Activated T-cell treated with anti-CD3 and anti-CD28 coated beads, Interleukin-2, amount 50 U/mL, for 4 hours (primary cell): Measurements from ENCODE around the gene NAB1. TPM values are rescaled to one million over a fixed set of nuclear protein-coding genes. Genes with fewer than 3 reads are reported as not detected.

Experiments used
- ATAC-seq, 2 donors: fragments of 200-7000 bp; cut with Tn5 transposase; one replicate each; pipeline ENCODE4 v1.10.0; 2021
- DNase-seq: peaks from one replicate; pipeline ENCODE4 v3.0.0-alpha.2; 2020
- H3K27me3 Mint-ChIP-seq: one replicate; pipeline ENCODE4 v1.8.0; 2021; ENCODE audit warnings: low read depth, mixed read lengths
- H3K36me3 Mint-ChIP-seq: one replicate; pipeline ENCODE4 v1.8.0; 2022; ENCODE audit warnings: mixed read lengths; ENCODE audit not compliant: insufficient read depth
- H3K4me1 Mint-ChIP-seq: one replicate; pipeline ENCODE4 v1.8.0; 2021; ENCODE audit warnings: low read depth, mixed read lengths
- H3K4me3 Mint-ChIP-seq: one replicate; pipeline ENCODE4 v1.8.0; 2021; ENCODE audit warnings: mild to moderate bottlenecking, moderate library complexity, mixed read lengths
- H3K9me3 Mint-ChIP-seq: one replicate; pipeline ENCODE4 v1.8.0; 2021; ENCODE audit warnings: mixed read lengths
- total RNA-seq, 3 donors: library from RNA; stranded (reverse); gene quantifications; one replicate each; pipeline ENCODE4 v1.2.1, GENCODE V29; 2021

The NAB1 gene
- total RNA-seq, 3 donors from 2014 or later: 27.0 to 36.4 (median 33.8) TPM

GRCh38 chr2:190674966-190675650 lies 26.2 kb downstream of the NAB1 start:
- ATAC-seq (no peak), DNase-seq (no peak)
- H3K27me3 Mint-ChIP-seq: no peaks in the 10 kb centered on the region
- no peaks in the 10 kb centered on the region for H3K9me3 Mint-ChIP-seq
- H3K4me3 Mint-ChIP-seq: peak overlapping the region; percentile 10
- H3K4me1 Mint-ChIP-seq: peaks cover 65% of the 10 kb centered on the region
- H3K36me3 Mint-ChIP-seq: peaks cover 39% of the 10 kb centered on the region

GRCh38 chr2:190677255-190677654 lies 28.4 kb downstream of the NAB1 start:
- Mint-ChIP-seq H3K4me3 (no peak overlapping the region), H3K36me3 (peaks cover 38% of the 10 kb centered on the region), H3K9me3 (no peaks in the 10 kb centered on the region), H3K27me3 (no peaks in the 10 kb centered on the region), H3K4me1 (peaks cover 71% of the 10 kb centered on the region)
- DNase-seq (no peak), ATAC-seq (no peak)

- ATAC-seq (peak; percentile 95 to 98), DNase-seq (no peak)
- Mint-ChIP-seq H3K4me1 (peaks cover 65% of the 10 kb centered on the region), H3K27me3 (no peaks in the 10 kb centered on the region), H3K4me3 (peak overlapping the region; percentile 32), H3K9me3 (no peaks in the 10 kb centered on the region), H3K36me3 (peaks cover 31% of the 10 kb centered on the region)
These were observed 29.7 kb downstream of the NAB1 start for GRCh38 chr2:190678444-190679162.

GRCh38 chr2:190679391-190679790 lies 30.5 kb downstream of the NAB1 start:
- H3K9me3 Mint-ChIP-seq: no peaks in the 10 kb centered on the region
- DNase-seq: no peak
- ATAC-seq: no peak
- no peak overlapping the region for H3K4me3 Mint-ChIP-seq
- H3K4me1 Mint-ChIP-seq: peaks cover 60% of the 10 kb centered on the region
- H3K36me3 Mint-ChIP-seq: peaks cover 25% of the 10 kb centered on the region
- no peaks in the 10 kb centered on the region for H3K27me3 Mint-ChIP-seq

GRCh38 chr2:190679813-190680591 lies 31.1 kb downstream of the NAB1 start:
- Mint-ChIP-seq H3K9me3 (no peaks in the 10 kb centered on the region), H3K4me3 (peak overlapping the region; percentile 13), H3K27me3 (no peaks in the 10 kb centered on the region), H3K4me1 (peaks cover 54% of the 10 kb centered on the region), H3K36me3 (peaks cover 28% of the 10 kb centered on the region)
- DNase-seq (peak; percentile 54), ATAC-seq (no peak)

- H3K36me3 Mint-ChIP-seq: peaks cover 34% of the 10 kb centered on the region
- H3K9me3 Mint-ChIP-seq: no peaks in the 10 kb centered on the region
- H3K4me1 Mint-ChIP-seq: peaks cover 42% of the 10 kb centered on the region
- DNase-seq (no peak), ATAC-seq (no peak)
- H3K27me3 Mint-ChIP-seq: no peaks in the 10 kb centered on the region
- no peak overlapping the region for H3K4me3 Mint-ChIP-seq
These were observed 33.3 kb downstream of the NAB1 start for GRCh38 chr2:190682168-190682567.

GRCh38 chr2:190683802-190684201 lies 34.9 kb downstream of the NAB1 start:
- Mint-ChIP-seq H3K4me3 (no peak overlapping the region), H3K27me3 (no peaks in the 10 kb centered on the region), H3K4me1 (peaks cover 27% of the 10 kb centered on the region), H3K9me3 (no peaks in the 10 kb centered on the region), H3K36me3 (peaks cover 41% of the 10 kb centered on the region)
- DNase-seq: no peak
- no peak for ATAC-seq

- no peak for DNase-seq
- Mint-ChIP-seq H3K27me3 (no peaks in the 10 kb centered on the region), H3K4me3 (no peak overlapping the region), H3K4me1 (peaks cover 16% of the 10 kb centered on the region), H3K36me3 (peaks cover 42% of the 10 kb centered on the region), H3K9me3 (no peaks in the 10 kb centered on the region)
- no peak for ATAC-seq
These were observed 36.0 kb downstream of the NAB1 start for GRCh38 chr2:190684931-190685330.

- H3K4me1 Mint-ChIP-seq: peaks cover 12% of the 10 kb centered on the region
These were observed 36.5 kb downstream of the NAB1 start for GRCh38 chr2:190685333-190685732.

GRCh38 chr2:190693533-190694232 lies 44.8 kb downstream of the NAB1 start:
- H3K36me3 Mint-ChIP-seq: peaks cover 23% of the 10 kb centered on the region
- no peak for ATAC-seq
- H3K9me3 Mint-ChIP-seq: no peaks in the 10 kb centered on the region
- peaks cover 22% of the 10 kb centered on the region for H3K4me1 Mint-ChIP-seq
- no peaks in the 10 kb centered on the region for H3K27me3 Mint-ChIP-seq
- DNase-seq: no peak
- no peak overlapping the region for H3K4me3 Mint-ChIP-seq

More at GRCh38 chr2:190685333-190685732, 36.5 kb downstream of the NAB1 start:
- Mint-ChIP-seq H3K36me3 (peaks cover 42% of the 10 kb centered on the region), H3K9me3 (no peaks in the 10 kb centered on the region), H3K4me3 (no peak overlapping the region), H3K27me3 (no peaks in the 10 kb centered on the region)
- no peak for ATAC-seq
- DNase-seq: no peak

GRCh38 chr2:190694479-190694878 lies 45.6 kb downstream of the NAB1 start:
- ATAC-seq: no peak
- H3K4me3 Mint-ChIP-seq: no peak overlapping the region
- no peak for DNase-seq
- H3K9me3 Mint-ChIP-seq: no peaks in the 10 kb centered on the region
- H3K27me3 Mint-ChIP-seq: no peaks in the 10 kb centered on the region
- H3K36me3 Mint-ChIP-seq: peaks cover 21% of the 10 kb centered on the region
- H3K4me1 Mint-ChIP-seq: peaks cover 22% of the 10 kb centered on the region

GRCh38 chr2:190695739-190696138 lies 46.9 kb downstream of the NAB1 start:
- H3K27me3 Mint-ChIP-seq: no peaks in the 10 kb centered on the region
- DNase-seq (no peak), ATAC-seq (peak; percentile 87 to 89)
- H3K36me3 Mint-ChIP-seq: peaks cover 12% of the 10 kb centered on the region
- peaks cover 22% of the 10 kb centered on the region for H3K4me1 Mint-ChIP-seq
- no peak overlapping the region for H3K4me3 Mint-ChIP-seq
- H3K9me3 Mint-ChIP-seq: no peaks in the 10 kb centered on the region

- Mint-ChIP-seq H3K4me3 (no peak overlapping the region), H3K27me3 (no peaks in the 10 kb centered on the region), H3K36me3 (peaks cover 8% of the 10 kb centered on the region), H3K9me3 (no peaks in the 10 kb centered on the region), H3K4me1 (peaks cover 22% of the 10 kb centered on the region)
- DNase-seq (no peak), ATAC-seq (no peak)
These were observed 48.0 kb downstream of the NAB1 start for GRCh38 chr2:190696792-190697398.

GRCh38 chr2:190697421-190697820 lies 48.5 kb downstream of the NAB1 start:
- Mint-ChIP-seq H3K4me3 (no peak overlapping the region), H3K27me3 (no peaks in the 10 kb centered on the region), H3K4me1 (peaks cover 22% of the 10 kb centered on the region), H3K36me3 (peaks cover 8% of the 10 kb centered on the region), H3K9me3 (no peaks in the 10 kb centered on the region)
- ATAC-seq (no peak), DNase-seq (no peak)
